Neutrophil (primary cell): ENCODE results near the gene AGAP1.

Source experiments
- H3K27ac ChIP-seq: fragments of 200-600 bp; sonication (generic); 2 replicates; pipeline ENCODE4 v1.5.1; 2016; ENCODE audit warnings: mild to moderate bottlenecking, moderate library complexity
- H3K27me3 ChIP-seq: fragments of 200-600 bp; sonication (generic); 2 replicates; pipeline ENCODE4 v1.6.0; 2016; ENCODE audit warnings: mild to moderate bottlenecking
- H3K36me3 ChIP-seq: fragments of 200-600 bp; sonication (generic); 2 replicates; pipeline ENCODE4 v1.5.1; 2017
- H3K4me1 ChIP-seq, 2 experiments: fragments of 200-600 bp in 1 of 2; sonication (generic) in 1 of 2; 1 replicate in 1 of 2; 2 replicates in 1 of 2; pipeline versions ENCODE4 v1.5.1 to v1.6.1; 2013 to 2016; ENCODE audit warnings: low read depth in 1 of 2, low read length in 1 of 2, mild to moderate bottlenecking in 1 of 2, moderate library complexity in 1 of 2; ENCODE audit not compliant: control insufficient read depth in 1 of 2, insufficient read depth in 1 of 2
- H3K4me3 ChIP-seq, 2 experiments: fragments of 200-600 bp in 1 of 2; sonication (generic) in 1 of 2; 1 replicate in 1 of 2; 2 replicates in 1 of 2; pipeline ENCODE4 v1.5.1; 2013 to 2016; ENCODE audit warnings: low read depth in 1 of 2, low read length in 1 of 2, mild to moderate bottlenecking in 1 of 2, moderate library complexity in 1 of 2
- H3K9me3 ChIP-seq: fragments of 200-600 bp; sonication (generic); 2 replicates; pipeline ENCODE4 v1.5.1; 2016
- TF ChIP-seq, protein P1 (sequence below): fragments of 200-600 bp; sonication (generic); IDR thresholded peaks from 2 replicates; pipeline ENCODE4 v1.5.1; 2016; ENCODE audit warnings: antibody characterized with exemption

The AGAP1 gene

DNA sequence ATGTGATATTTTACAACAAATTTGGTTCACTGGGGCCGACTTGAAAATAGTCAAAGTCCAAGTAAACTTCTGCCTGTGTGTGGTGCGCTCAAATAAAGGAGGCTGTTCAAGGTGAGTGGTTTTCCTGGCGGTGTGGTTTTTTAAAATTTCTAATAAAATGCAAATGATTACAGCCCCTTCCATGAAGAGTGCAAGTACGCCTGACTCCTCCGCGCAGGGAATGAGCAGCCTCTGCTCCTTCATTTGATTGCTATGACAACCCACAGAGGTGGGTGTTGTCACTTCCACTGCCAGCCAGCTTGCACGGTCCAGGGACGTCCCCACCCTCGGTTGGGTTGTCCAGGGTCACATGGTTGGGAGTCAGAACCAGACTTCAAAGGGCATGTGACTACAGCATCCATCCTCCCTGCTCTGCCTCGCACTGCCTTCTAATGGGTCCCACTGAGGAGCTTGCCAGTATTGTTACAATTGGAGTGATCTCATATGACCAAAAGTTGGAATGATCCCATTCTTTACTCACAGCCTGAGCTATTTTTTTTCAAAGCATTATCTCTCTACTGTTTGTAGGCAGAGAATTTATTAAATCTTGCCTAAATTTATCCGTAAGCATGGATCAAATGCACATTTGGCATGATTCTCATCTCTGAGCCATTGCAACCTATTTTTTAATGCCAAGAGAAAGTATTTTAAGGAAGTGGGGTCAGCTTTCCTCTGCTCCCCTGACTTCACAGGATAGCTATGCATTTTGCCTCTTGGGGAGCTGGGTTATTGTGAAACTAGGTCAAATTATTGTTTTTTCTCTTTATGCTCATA lies 121.3 kb downstream of the AGAP1 start:
- H3K9me3 ChIP-seq: no peaks in the 10 kb centered on the region
- H3K27me3 ChIP-seq: no peaks in the 10 kb centered on the region
- no peaks in the 10 kb centered on the region for H3K4me1 ChIP-seq
- H3K36me3 ChIP-seq: no peaks in the 10 kb centered on the region
- no peak overlapping the region for H3K4me3 ChIP-seq
- H3K27ac ChIP-seq: no peak overlapping the region
- TF ChIP-seq, protein P1, sequence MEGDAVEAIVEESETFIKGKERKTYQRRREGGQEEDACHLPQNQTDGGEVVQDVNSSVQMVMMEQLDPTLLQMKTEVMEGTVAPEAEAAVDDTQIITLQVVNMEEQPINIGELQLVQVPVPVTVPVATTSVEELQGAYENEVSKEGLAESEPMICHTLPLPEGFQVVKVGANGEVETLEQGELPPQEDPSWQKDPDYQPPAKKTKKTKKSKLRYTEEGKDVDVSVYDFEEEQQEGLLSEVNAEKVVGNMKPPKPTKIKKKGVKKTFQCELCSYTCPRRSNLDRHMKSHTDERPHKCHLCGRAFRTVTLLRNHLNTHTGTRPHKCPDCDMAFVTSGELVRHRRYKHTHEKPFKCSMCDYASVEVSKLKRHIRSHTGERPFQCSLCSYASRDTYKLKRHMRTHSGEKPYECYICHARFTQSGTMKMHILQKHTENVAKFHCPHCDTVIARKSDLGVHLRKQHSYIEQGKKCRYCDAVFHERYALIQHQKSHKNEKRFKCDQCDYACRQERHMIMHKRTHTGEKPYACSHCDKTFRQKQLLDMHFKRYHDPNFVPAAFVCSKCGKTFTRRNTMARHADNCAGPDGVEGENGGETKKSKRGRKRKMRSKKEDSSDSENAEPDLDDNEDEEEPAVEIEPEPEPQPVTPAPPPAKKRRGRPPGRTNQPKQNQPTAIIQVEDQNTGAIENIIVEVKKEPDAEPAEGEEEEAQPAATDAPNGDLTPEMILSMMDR: no peak

DNA sequence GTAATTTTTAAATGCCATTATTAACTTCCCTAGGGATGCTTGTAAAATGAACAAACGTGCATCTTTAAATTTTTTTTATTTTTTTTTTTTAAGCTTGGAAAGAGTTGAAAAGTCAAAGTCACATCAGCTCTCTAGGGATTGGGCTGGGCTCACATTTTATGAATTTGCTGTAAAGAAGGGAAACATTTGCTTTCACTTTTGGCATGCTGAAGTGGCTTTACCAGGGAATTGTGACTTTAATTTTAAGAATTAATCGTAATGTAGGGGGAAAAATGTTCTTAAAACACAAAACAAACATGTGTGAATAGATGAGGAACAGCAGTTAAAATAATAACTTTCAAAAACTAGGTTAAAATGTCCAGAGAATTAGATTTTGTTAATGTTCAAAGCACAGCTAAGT lies 123.0 kb downstream of the AGAP1 start:
- TF ChIP-seq, protein P1: no peak
- no peaks in the 10 kb centered on the region for H3K27me3 ChIP-seq
- H3K36me3 ChIP-seq: no peaks in the 10 kb centered on the region
- no peaks in the 10 kb centered on the region for H3K4me1 ChIP-seq
- no peaks in the 10 kb centered on the region for H3K9me3 ChIP-seq
- no peak overlapping the region for H3K27ac ChIP-seq
- no peak overlapping the region for H3K4me3 ChIP-seq

DNA sequence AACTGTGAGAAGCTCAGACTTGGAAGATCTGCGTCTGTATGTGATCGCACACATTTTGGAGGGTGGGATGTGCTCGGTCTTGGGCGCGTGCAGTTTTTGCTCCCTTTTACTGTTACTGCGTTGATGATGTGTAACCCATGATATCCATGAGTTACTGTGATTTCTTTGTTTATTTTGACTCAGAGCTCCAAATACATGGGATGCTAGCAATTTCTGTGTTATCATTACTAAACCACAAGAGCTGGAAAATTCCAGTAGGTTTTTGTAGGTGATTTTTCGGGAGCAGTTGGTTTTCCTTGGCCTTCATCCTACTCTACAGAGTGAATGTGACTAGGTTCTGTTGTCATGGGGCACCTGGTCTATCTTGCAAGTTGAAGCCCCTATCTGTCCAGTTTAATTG lies 124.2 kb downstream of the AGAP1 start:
- Histone ChIP-seq H3K9me3 (no peaks in the 10 kb centered on the region), H3K27me3 (no peaks in the 10 kb centered on the region), H3K36me3 (no peaks in the 10 kb centered on the region), H3K4me1 (no peaks in the 10 kb centered on the region), H3K4me3 (no peak overlapping the region), H3K27ac (no peak overlapping the region)
- TF ChIP-seq, protein P1: no peak

DNA sequence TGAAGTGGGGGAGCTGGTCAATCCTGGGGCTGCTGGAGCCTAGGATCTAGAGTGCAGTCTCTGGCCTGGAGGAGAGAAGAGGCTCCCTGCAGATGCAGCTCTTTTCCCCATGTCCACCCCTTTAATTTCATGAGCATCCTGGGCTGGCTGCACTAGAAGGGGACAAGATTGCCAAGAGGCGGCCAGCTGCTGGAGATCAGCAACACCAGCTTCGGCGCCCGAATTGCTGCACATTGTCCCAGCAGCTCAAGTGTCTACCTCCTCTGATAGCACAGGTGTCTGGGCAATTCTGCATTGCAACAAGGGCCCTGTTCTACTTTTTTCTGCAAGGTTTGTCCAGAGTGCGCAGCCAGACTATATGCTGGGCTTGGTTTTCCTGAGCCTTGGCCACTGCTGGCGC lies 125.7 kb downstream of the AGAP1 start:
- no peaks in the 10 kb centered on the region for H3K36me3 ChIP-seq
- no peak overlapping the region for H3K27ac ChIP-seq
- H3K4me3 ChIP-seq: no peak overlapping the region
- no peaks in the 10 kb centered on the region for H3K27me3 ChIP-seq
- H3K9me3 ChIP-seq: no peaks in the 10 kb centered on the region
- TF ChIP-seq, protein P1: no peak
- H3K4me1 ChIP-seq: no peaks in the 10 kb centered on the region

DNA sequence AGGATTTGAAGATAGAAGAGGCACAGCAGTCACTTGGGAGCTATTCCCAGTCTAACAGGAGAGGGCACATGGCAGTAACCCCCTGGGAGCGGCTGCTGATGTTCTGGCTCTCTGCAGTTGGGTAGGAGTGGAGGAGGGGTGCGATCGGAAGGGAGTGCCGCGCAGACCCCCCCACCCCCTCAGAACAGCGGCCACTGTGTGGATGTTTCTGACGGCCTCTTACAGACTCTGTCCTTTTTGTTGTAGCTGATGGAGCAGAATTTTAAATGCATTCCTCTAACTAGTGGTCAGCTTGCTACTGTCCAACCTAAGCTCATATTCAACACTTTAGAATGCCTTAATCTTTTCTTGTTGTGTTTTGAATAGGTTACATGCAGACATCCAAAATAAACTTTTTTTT lies 127.9 kb downstream of the AGAP1 start:
- Histone ChIP-seq H3K9me3 (no peaks in the 10 kb centered on the region), H3K4me3 (no peak overlapping the region), H3K27ac (no peak overlapping the region), H3K4me1 (no peaks in the 10 kb centered on the region), H3K36me3 (no peaks in the 10 kb centered on the region), H3K27me3 (no peaks in the 10 kb centered on the region)
- TF ChIP-seq, protein P1: no peak
